Measurements from ENCODE around the gene CDKL4.
"Not testable (repeated sequence)": the region's sequence is repeated elsewhere in the genome, so short reads cannot be mapped to it uniquely, and the experiment has no call there.

Gene CDKL4

GRCh38 chr2:39243469-39244123 lies at the start of gene CDKL4:
TSS of gene CDKL4 (minus strand) at chr2:39243970.
- DNase-seq: no peak

- no peak for DNase-seq
Measured at GRCh38 chr2:39290433-39290832, 46.7 kb upstream of the CDKL4 start.

- DNase-seq: no peak
Measured at GRCh38 chr2:39289609-39290008, 45.8 kb upstream of the CDKL4 start.

- DNase-seq: no peak
Measured at GRCh38 chr2:39283561-39283960, 39.8 kb upstream of the CDKL4 start.

- no peak for DNase-seq
Measured at GRCh38 chr2:39281391-39281790, 37.6 kb upstream of the CDKL4 start.

- DNase-seq: no peak
Measured at GRCh38 chr2:39275016-39275415, 31.2 kb upstream of the CDKL4 start.

GRCh38 chr2:39269941-39270340 lies 26.2 kb upstream of the CDKL4 start:
- no peak for DNase-seq

- no peak for DNase-seq
Measured at GRCh38 chr2:39266916-39267434, 23.2 kb upstream of the CDKL4 start.

GRCh38 chr2:39266139-39266805 lies 22.5 kb upstream of the CDKL4 start:
- no peak for DNase-seq

GRCh38 chr2:39265315-39265714 lies 21.5 kb upstream of the CDKL4 start:
- DNase-seq: no peak

GRCh38 chr2:39264733-39265132 lies 21.0 kb upstream of the CDKL4 start:
- DNase-seq: no peak

- DNase-seq: no peak
Measured at GRCh38 chr2:39260087-39260486, 16.3 kb upstream of the CDKL4 start.

GRCh38 chr2:39256040-39256439 lies 12.3 kb upstream of the CDKL4 start:
- no peak for DNase-seq

- DNase-seq: no peak
Measured at GRCh38 chr2:39252888-39253518, 9.2 kb upstream of the CDKL4 start.

GRCh38 chr2:39247512-39248043 lies 3.8 kb upstream of the CDKL4 start:
- DNase-seq: no peak

- DNase-seq: no peak
Measured at GRCh38 chr2:39246382-39246980, 2.7 kb upstream of the CDKL4 start.

GRCh38 chr2:39244963-39245625 lies 1.3 kb upstream of the CDKL4 start:
- DNase-seq: not testable (repeated sequence)

- DNase-seq: not testable (repeated sequence)
Measured at GRCh38 chr2:39244241-39244862, 582 bp upstream of the CDKL4 start.

GRCh38 chr2:39241588-39241987 lies 2.2 kb downstream of the CDKL4 start:
- no peak for DNase-seq

GRCh38 chr2:39240758-39241157 lies 3.0 kb downstream of the CDKL4 start:
- DNase-seq: no peak

GRCh38 chr2:39234754-39235153 lies 9.0 kb downstream of the CDKL4 start:
- DNase-seq: no peak

- no peak for DNase-seq
Measured at GRCh38 chr2:39232141-39232540, 11.6 kb downstream of the CDKL4 start.
